ENCODE results near the gene SUN2. TPM values are rescaled to one million over a fixed set of nuclear protein-coding genes. Genes with fewer than 3 reads are reported as not detected.

Gene SUN2
- polyA plus RNA-seq, 1 donor = 66.5 TPM

DNA sequence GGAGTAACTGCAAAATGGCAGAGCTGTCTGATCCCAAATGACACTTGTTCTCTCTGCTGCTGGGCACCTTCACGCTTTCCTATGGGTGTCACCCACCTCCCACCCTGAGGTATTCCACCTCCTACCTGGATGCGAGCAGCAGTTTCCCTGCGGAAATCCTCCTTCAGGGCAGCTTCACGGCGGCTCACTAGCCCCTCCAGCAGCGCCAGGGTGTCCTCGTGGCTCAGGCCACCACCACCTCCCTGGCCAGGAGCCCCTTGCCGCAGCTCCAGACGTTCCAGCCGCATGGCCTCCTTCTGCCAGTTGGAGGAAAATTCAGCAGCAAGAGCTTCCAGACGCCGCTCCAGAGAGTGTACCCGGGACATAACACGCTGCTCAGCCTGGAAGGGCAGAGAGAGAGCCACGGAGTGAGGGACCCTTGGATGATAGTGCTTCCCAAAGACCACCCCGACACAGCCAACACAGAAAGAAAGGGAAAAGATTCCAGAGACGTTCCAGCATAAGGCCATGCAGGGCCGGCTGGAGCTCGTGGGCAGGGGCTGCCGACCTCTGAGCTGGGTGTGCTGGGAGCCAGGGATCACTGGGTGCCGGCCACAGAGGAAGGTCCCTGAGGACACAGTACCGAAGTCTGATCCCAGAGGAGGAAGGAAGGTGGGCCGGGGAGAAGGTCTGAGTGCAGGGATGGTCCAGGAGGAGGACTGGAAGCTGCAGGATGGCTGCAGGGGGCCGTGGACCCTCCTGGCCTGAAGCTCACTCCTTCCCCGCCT lies 13.4 kb downstream of the SUN2 start:
- H3K4me1 ChIP-seq (ENCODE audit: control insufficient read depth, insufficient read depth, low read length) = no peaks in the 10 kb centered on the region
- H3K36me3 ChIP-seq (ENCODE audit: control insufficient read depth, insufficient read depth, low read length) = peaks cover 90% of the 10 kb centered on the region
- H3K27ac ChIP-seq (ENCODE audit: low read length) = no peak overlapping the region
- no peaks in the 10 kb centered on the region for H3K27me3 ChIP-seq (ENCODE audit: control insufficient read depth, insufficient read depth, low read length)
- WGBS (ENCODE audit: insufficient coverage, low lambda C conversion rate) = 100% methylated on average over 1 of the region's 25 CpGs
- DNase-seq = no peak
- no peak overlapping the region for H3K4me3 ChIP-seq (ENCODE audit: low read length)
- H3K9me3 ChIP-seq (ENCODE audit: control insufficient read depth, low read depth, low read length) = no peaks in the 10 kb centered on the region

DNA sequence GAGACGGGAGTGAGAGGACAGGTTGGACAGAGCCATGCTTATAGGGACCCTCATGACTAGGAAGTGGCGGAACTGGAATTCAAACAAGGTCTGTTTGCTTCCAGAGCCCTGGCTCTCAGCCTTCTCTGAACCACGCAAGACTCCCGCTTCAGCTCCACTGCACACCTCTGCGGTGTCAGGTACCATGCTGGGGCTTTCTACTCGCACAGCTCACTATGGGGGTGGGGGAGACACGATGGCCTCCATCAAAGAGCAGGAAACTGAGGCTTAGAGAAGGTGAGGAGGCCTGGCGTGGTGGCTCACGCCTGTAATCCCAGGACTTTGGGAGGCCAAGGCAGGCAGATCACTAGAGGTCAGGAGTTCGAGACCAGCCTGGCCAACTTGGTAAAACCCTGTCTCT lies 14.2 kb downstream of the SUN2 start:
- H3K4me1 ChIP-seq (ENCODE audit: control insufficient read depth, insufficient read depth, low read length) = no peaks in the 10 kb centered on the region
- H3K4me3 ChIP-seq (ENCODE audit: low read length) = no peak overlapping the region
- no peak overlapping the region for H3K27ac ChIP-seq (ENCODE audit: low read length)
- H3K36me3 ChIP-seq (ENCODE audit: control insufficient read depth, insufficient read depth, low read length) = peaks cover 95% of the 10 kb centered on the region
- WGBS (ENCODE audit: insufficient coverage, low lambda C conversion rate) = no CpG with 5 or more reads among the region's 10 CpGs
- no peak for DNase-seq
- H3K27me3 ChIP-seq (ENCODE audit: control insufficient read depth, insufficient read depth, low read length) = no peaks in the 10 kb centered on the region
- H3K9me3 ChIP-seq (ENCODE audit: control insufficient read depth, low read depth, low read length) = no peaks in the 10 kb centered on the region

DNA sequence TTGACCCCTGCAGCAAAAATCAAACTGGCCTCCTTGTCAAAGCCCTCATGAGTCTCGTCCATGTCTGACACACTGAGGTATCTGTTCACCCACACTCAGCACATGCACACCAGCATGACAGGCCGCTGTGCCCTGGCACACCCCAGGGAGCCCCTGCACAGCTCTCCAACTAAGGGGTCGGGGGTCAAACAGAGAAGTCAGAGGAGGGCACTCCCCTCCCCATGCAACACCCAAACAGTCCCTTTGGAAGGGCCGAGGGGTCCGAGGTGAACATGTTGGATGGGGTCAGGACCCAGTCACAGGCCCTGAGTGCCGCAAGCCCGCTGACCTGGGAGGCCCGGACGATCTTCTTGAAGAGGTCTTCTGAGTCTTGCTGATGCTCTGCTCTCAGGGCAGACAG lies 14.6 kb downstream of the SUN2 start:
- Histone ChIP-seq H3K27me3 (ENCODE audit: control insufficient read depth, insufficient read depth, low read length) (no peaks in the 10 kb centered on the region), H3K4me3 (ENCODE audit: low read length) (no peak overlapping the region), H3K36me3 (ENCODE audit: control insufficient read depth, insufficient read depth, low read length) (peaks cover 95% of the 10 kb centered on the region), H3K27ac (ENCODE audit: low read length) (no peak overlapping the region), H3K4me1 (ENCODE audit: control insufficient read depth, insufficient read depth, low read length) (no peaks in the 10 kb centered on the region), H3K9me3 (ENCODE audit: control insufficient read depth, low read depth, low read length) (no peaks in the 10 kb centered on the region)
- no CpG with 5 or more reads among the region's 9 CpGs for WGBS (ENCODE audit: insufficient coverage, low lambda C conversion rate)
- DNase-seq = no peak

DNA sequence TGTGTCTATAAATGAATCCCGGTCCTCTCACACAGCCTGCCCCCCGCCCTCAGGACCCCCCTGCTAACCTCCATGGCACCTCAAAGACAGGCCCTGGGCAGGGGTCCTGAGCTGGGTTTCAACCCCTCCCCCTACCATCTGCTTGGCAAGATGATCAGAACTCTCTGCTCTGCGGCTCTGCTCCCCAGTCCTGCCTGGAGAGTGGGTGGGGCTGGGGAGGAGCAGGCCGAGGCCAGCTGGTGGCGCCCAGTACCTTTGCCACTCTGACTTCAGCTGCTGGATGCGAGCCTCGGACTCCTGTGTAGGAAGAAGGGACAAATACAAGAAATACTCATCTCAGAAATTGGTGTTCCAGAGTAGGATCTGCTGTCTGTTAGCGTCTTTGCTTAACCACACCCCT lies 15.0 kb downstream of the SUN2 start:
- H3K27ac ChIP-seq (ENCODE audit: low read length) = no peak overlapping the region
- no peak overlapping the region for H3K4me3 ChIP-seq (ENCODE audit: low read length)
- no peaks in the 10 kb centered on the region for H3K27me3 ChIP-seq (ENCODE audit: control insufficient read depth, insufficient read depth, low read length)
- no peak for DNase-seq
- peaks cover 95% of the 10 kb centered on the region for H3K36me3 ChIP-seq (ENCODE audit: control insufficient read depth, insufficient read depth, low read length)
- WGBS (ENCODE audit: insufficient coverage, low lambda C conversion rate) = no CpG with 5 or more reads among the region's 8 CpGs
- H3K4me1 ChIP-seq (ENCODE audit: control insufficient read depth, insufficient read depth, low read length) = no peaks in the 10 kb centered on the region
- no peaks in the 10 kb centered on the region for H3K9me3 ChIP-seq (ENCODE audit: control insufficient read depth, low read depth, low read length)

DNA sequence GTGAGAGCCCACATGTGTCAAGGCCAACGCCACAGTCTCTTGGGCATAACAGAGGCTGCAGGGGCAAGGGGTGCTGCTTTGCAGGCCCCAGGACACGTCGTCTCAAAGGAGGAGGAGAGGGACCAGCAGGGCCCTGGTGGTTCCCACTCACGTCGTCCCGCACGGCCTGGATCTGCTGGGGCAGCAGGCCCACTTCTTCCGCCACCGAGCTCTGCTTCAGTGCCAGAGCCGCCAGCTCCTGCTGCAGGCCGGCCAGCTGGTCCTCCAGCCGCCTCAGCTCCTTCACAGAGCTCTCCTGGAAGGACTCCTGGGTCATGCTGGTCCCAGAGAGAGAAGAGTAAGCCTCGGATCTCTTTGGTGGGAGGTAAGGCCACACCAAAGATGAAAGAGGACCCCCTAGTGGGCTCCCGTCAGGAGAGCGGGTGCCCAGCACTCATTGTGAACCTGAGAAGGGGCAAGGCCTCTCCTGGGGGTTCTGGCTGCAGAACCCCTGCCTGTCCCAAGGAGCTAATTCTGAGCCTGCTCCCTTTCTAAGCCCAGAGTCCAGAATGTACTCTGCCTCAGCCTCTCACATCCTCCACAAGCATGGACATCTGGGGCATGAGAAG lies 15.6 kb downstream of the SUN2 start:
- Histone ChIP-seq H3K4me3 (ENCODE audit: low read length) (no peak overlapping the region), H3K9me3 (ENCODE audit: control insufficient read depth, low read depth, low read length) (no peaks in the 10 kb centered on the region), H3K27ac (ENCODE audit: low read length) (no peak overlapping the region), H3K4me1 (ENCODE audit: control insufficient read depth, insufficient read depth, low read length) (no peaks in the 10 kb centered on the region), H3K36me3 (ENCODE audit: control insufficient read depth, insufficient read depth, low read length) (peaks cover 95% of the 10 kb centered on the region), H3K27me3 (ENCODE audit: control insufficient read depth, insufficient read depth, low read length) (no peaks in the 10 kb centered on the region)
- no peak for DNase-seq
- no CpG with 5 or more reads among the region's 15 CpGs for WGBS (ENCODE audit: insufficient coverage, low lambda C conversion rate)

DNA sequence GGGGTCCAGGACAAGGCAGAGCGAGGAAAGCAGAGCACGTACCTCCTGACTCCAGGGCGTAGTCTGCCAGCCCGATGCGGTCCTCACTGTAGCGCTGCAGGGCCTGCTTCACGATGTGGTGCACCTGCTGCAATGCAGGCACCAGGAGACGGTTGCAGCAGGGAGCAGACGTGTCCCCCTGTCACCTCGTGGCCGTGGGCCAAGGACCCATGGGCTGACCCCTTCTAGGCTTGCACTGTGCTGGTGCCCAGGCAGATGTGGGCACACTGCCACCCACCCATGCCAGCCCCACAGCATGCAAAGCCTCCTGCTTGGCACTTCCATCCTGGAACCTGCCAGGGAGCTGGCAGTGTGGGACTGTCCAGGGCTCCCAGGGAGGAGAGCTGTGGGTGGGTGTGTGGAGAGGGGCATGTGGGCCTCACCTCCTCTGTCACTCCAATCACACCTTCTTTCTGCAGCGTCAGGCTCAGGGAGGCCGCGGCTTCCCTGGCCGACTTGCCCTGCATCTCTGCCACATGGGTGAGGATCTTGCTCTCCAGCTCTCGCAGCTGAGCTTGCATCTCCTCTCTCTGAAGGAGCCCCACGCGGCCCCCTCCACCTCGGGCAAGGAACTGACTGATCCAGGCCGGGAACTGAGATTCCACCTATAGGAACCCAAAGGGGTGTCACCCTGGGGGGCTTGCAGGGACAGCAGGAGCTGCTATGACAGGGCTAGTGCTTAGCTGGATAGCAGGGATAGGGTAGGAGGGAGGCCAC lies 16.3 kb downstream of the SUN2 start:
- DNase-seq = no peak
- Histone ChIP-seq H3K36me3 (ENCODE audit: control insufficient read depth, insufficient read depth, low read length) (peaks cover 95% of the 10 kb centered on the region), H3K27ac (ENCODE audit: low read length) (no peak overlapping the region)

DNA sequence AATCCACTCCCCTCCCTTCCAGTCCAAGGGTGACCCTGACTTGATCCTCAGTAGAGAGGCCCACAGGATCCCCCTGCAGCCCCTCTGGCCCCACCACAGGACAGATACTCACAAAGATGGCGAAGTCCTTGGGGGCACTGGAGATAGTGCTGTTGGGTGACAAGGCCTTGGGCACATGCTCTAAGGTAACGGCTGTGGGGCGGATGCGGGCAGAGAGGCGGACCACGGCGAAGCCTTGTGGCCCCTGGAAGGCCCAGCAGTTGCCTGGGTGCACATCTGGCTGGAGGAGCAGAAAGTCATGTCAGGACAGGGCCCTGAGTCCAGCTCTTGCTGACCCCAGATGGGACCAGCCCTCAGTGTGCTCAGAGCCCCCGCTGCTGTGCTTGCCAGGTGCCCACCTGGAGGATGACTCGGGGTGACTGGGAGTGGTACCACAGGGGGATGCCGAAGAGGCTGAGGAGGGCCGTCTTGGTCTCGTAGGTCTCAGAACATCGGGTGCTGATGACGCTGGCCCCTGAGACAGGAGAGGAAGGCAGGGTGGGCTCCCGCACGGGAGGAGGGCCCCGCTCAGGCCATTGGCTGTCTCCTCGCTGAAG lies 17.2 kb downstream of the SUN2 start:
- DNase-seq = no peak
- WGBS (ENCODE audit: insufficient coverage, low lambda C conversion rate) = no CpG with 5 or more reads among the region's 18 CpGs
- peaks cover 8% of the 10 kb centered on the region for H3K4me1 ChIP-seq (ENCODE audit: control insufficient read depth, insufficient read depth, low read length)
- H3K27me3 ChIP-seq (ENCODE audit: control insufficient read depth, insufficient read depth, low read length) = no peaks in the 10 kb centered on the region
- H3K36me3 ChIP-seq (ENCODE audit: control insufficient read depth, insufficient read depth, low read length) = peaks cover 95% of the 10 kb centered on the region
- no peaks in the 10 kb centered on the region for H3K9me3 ChIP-seq (ENCODE audit: control insufficient read depth, low read depth, low read length)
- no peak overlapping the region for H3K27ac ChIP-seq (ENCODE audit: low read length)
- no peak overlapping the region for H3K4me3 ChIP-seq (ENCODE audit: low read length)

More for the DNA sequence above, 16.3 kb downstream of the SUN2 start:
- no CpG with 5 or more reads among the region's 20 CpGs for WGBS (ENCODE audit: insufficient coverage, low lambda C conversion rate)
- peaks cover under 1% of the 10 kb centered on the region for H3K4me1 ChIP-seq (ENCODE audit: control insufficient read depth, insufficient read depth, low read length)
- H3K4me3 ChIP-seq (ENCODE audit: low read length) = no peak overlapping the region
- no peaks in the 10 kb centered on the region for H3K9me3 ChIP-seq (ENCODE audit: control insufficient read depth, low read depth, low read length)
- no peaks in the 10 kb centered on the region for H3K27me3 ChIP-seq (ENCODE audit: control insufficient read depth, insufficient read depth, low read length)

DNA sequence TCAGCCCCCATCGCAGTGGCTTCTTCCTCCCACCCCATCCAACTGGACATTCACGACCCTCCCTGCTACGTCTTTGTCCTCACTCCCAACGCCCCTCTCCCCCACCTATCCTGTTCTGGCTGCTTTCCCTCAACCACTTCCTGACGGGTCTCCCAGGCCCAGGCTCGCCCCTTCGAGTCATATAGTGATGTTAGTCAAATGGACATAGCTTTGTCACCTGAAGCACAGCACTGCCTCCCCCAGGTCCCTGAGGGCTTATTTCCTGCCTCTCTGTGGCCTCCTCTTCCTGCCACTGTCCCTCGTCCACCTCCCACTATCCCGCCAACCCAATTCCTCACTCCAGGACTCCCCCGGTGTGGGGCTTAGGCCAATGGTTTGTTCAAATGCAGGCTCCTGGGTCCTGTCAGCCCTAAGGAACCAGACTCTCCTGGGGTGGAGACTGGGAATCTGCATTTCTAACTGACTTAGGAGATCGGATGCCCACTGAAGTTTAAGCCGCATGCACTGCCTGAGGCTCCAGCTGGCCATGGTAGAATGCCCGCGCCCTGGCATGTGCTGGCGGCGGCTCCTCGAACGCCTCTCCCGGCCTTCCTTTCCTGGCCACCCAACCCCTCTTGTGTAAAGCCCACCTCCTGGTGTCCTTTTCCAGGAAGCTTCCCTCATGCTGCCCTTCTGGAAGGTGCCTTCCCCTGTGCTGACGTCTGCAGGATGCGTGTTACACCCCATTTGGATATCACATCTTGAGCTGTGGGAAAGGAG lies 18.3 kb downstream of the SUN2 start:
- no peak for DNase-seq
- no peak overlapping the region for H3K27ac ChIP-seq (ENCODE audit: low read length)
- H3K4me3 ChIP-seq (ENCODE audit: low read length) = no peak overlapping the region
- WGBS (ENCODE audit: insufficient coverage, low lambda C conversion rate) = 97% methylated on average over 4 of the region's 21 CpGs
- no peaks in the 10 kb centered on the region for H3K9me3 ChIP-seq (ENCODE audit: control insufficient read depth, low read depth, low read length)
- H3K4me1 ChIP-seq (ENCODE audit: control insufficient read depth, insufficient read depth, low read length) = peaks cover 15% of the 10 kb centered on the region
- H3K27me3 ChIP-seq (ENCODE audit: control insufficient read depth, insufficient read depth, low read length) = no peaks in the 10 kb centered on the region
- H3K36me3 ChIP-seq (ENCODE audit: control insufficient read depth, insufficient read depth, low read length) = peaks cover 92% of the 10 kb centered on the region

DNA sequence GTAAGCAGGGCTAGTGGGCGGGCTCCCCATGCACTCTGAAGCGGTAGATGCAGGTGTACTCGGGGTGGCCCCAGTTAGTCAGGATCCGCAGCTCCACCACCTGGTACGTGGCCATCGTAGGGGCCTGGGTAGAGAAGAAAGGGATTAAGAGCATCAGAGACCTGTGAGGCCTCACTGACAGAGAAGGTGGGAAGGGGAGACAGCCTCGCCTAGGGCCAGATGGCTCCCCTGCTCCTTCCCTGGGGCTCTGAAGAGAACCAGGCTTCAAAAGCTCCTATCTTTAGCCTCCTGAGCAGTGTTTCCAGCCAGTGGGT lies 19.6 kb downstream of the SUN2 start:
- H3K27ac ChIP-seq (ENCODE audit: low read length) = no peak overlapping the region
- no peak overlapping the region for H3K4me3 ChIP-seq (ENCODE audit: low read length)
- peaks cover 92% of the 10 kb centered on the region for H3K36me3 ChIP-seq (ENCODE audit: control insufficient read depth, insufficient read depth, low read length)
- no peaks in the 10 kb centered on the region for H3K9me3 ChIP-seq (ENCODE audit: control insufficient read depth, low read depth, low read length)
- DNase-seq = no peak
- H3K4me1 ChIP-seq (ENCODE audit: control insufficient read depth, insufficient read depth, low read length) = peaks cover 15% of the 10 kb centered on the region
- no CpG with 5 or more reads among the region's 7 CpGs for WGBS (ENCODE audit: insufficient coverage, low lambda C conversion rate)
- no peaks in the 10 kb centered on the region for H3K27me3 ChIP-seq (ENCODE audit: control insufficient read depth, insufficient read depth, low read length)

All from large intestine (tissue), 3 donors.